DMS153 treated with DMSO at 0.1 percent for 48 hours (cell line): ENCODE measurements around the gene COL5A1.
"Not testable (repeated sequence)": the region's sequence is repeated elsewhere in the genome, so short reads cannot be mapped to it uniquely, and the experiment has no call there.

Source experiments
- DNase-seq: peaks from one replicate; lab custom pipeline; 2025; ENCODE audit not compliant: unreplicated experiment; lab: John Stamatoyannopoulos, UW

Gene COL5A1

DNA sequence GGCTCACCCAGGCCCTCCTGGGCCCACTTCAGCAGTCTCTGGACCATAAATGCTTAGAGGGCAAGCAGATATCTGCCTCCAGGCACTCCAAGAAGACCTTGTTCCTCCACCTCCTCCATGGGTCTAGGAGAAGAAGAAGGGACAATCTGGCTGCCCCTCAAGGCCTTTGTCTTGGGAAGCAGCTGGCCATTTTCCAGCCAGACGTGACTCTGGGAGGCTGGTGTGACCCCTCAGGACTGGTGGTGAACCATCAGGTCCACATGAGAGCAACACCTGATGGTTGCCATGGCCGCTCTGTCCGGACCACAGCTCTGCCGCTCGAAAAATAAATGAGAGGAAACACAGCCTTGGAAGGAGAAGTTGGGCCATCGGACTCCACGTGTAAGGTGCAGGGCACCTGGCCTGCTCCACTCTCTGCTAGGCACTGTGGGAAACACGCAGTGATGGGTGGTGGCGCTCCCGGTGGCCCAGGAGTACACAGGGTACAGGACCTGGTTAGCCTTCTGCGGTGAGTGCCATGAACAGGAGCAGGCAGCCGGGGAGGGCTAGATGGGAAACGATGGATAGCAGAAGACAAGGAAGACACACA lies 3.0 kb upstream of the COL5A1 start:
- no peak for DNase-seq

DNA sequence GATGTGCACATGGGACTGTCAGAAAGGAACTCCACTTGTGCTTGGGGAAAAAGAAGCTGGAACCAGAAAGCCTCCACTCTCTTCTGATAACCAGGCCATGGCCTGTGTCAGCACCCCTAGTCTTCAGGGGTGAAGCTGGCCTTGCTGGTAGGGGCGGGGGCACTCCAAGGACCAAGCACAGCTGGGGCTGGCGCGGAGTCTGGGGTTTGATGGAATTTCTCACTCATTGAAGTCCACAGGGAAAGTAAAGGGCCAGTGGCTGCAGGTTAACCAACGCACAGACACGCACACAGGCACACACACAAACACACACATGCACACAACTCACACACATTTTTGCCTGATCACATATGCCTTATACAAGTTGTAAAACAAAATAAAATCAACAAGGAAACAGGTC lies 1.6 kb upstream of the COL5A1 start:
- no peak for DNase-seq

DNA sequence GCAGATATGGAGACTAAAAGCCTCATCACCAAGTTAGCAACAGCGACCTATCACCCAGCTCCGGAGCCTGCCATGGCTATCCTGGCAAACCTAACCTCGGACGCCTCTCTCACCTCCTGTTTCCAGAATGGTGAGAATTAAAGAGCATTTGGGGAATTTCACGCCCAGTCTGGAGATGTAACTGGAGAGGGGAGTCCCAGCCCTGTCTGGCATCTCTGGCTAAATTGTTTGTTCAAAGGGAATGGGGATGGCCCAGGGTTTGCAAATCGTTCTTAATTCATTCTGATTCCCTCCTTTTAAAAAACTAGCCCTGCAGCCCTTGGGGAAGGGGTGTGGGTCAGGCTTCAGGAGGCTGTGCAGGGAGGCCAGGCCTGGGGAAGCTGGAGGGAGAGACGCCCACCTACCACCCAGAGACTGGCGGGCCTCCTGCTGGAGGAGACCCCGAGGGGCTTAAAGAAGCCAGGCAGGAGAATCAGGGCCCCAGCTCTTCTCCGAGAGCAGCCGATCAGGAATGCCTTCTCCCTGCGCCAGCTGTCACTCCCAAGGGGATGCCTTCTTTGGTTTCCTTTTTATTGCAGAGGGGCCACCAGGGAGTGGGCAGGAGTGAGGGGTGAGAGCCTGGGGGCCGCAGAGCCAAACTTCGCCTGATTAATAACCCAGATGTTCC lies 964 bp upstream of the COL5A1 start:
- no peak for DNase-seq

DNA sequence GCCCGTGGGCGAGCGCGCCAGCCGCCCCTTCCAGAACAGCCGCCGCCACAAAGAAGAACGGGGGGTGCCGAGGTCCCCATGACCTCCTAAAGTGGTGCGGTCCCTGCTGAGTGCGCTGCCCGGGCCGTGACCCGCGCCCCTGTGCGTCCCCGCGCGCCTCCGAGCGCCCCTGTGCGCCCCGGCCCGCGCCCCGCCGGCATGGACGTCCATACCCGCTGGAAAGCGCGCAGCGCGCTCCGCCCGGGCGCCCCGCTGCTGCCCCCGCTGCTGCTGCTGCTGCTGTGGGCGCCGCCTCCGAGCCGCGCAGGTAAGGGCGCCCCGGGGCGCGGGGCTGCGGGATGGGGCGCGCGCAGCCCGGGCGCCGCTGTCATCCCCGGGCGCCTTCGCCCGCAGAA lies 384 bp downstream of the COL5A1 start:
- DNase-seq: no peak

DNA sequence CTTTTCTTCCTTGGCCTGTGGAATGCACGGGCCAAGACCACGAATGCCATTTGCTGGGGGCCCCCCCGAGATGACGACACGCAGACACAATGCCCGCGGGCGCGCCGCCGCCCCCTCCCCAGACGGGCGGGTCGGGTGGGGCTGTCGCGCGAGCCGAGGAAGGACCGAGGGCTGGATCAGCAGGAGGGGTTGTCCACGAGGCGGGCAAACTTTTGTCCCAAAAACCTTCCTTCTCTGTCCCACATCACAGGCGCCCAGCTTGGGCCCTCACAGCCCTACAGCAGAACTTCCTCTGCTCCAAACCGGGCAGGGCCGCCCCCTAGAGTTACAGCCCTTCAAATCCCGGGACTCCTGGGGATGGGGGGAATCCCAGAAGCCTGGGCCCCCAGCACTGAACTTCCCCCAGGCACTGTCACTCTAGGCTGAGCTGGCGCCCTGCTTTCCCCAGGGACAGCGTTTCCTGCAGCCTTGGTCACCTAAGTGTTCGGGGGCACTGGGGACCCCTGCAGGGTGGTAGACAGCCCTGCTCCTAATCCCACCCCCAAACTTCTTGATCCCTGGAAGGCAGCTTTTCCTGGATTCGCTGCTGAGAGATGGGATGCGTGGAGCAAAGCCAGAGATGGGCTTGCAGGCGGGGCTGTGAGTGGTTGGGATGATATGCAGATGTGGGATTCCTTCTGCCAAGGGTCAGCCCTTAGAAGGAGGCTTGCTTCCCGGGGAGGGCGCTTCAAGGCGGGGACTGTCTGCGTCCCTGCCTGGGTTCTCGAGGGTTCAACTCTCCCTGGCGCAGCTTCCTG lies 980 bp downstream of the COL5A1 start:
- no peak for DNase-seq

DNA sequence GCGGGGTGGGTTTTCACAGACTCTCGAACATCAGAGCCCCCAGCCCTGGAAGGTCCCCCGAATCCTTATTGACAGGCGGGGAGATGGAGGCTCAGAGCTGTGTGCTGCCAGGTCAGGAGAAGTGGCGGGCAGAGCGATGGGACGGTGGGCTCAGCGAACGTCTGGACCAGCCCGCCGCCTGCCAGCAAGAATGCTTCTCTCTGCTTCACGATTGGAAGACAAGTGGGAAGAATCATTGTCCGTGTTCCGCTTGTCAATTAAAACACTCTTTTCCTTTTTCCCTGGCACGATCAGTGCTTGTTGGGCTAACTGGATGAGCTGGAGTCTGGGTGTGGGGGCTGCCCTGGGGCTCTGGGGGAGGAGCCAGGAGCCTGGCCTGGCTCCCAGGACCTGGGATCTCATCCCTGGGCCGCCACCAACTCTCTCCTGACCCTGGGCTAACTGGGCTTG lies 1.6 kb downstream of the COL5A1 start:
- no peak for DNase-seq

DNA sequence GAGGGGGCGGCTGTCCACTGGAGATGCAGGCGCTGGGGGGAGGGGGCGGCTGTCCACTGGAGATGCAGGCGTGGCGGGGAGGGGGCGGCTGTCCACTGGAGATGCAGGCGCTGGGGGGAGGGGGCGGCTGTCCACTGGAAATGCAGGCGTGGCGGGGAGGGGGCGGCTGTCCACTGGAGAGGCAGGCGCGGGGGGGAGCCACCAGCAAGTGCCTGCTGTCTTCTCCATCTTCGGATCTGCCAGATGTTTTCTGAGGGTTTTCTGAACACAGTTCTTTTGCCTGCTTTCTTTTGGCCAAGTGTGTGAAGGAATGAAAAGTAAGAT lies 2.8 kb downstream of the COL5A1 start:
- DNase-seq: not testable (repeated sequence)

DNA sequence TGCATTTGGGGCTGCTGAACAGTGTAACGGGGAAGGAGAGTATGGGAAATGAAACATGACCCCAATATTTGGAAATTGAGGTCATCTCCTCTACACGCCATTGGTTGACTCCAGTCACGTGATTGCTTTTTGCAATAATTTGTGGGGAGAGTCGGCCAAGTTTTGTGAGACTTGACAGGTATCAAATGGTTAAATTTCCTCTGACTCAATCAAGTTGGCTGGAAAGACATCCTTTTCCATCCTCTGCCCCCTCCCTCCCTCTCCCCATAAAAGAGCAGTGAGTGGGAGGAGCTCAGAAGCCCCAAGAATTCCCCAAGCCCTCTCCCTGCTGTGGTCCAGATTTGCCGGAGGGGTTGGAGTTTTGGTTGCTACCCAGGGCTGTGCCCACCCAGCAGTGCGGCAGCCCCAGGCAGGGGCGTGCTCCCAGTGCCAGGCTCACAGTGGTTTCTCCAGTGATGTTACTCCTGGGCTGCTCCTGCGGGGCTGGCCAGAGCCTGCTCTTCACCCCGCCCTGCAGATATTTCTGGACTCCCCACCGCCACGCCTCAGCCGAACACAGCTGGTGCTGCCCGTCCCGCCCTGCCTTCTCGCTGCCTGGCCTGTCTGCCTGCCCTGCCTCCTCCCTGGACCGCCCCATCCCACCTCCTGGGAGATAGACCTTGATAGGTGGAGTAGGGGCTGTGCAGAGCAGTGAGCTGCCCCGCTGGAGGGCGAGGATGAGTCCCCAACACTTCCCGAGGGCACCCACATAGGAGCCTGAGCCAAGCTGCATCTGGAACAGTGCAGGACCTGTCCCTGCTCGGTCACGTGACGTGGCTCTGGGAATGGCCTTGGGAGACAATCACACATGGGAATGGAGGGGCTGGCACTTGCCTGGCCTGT lies 3.4 kb downstream of the COL5A1 start:
- DNase-seq: no peak

DNA sequence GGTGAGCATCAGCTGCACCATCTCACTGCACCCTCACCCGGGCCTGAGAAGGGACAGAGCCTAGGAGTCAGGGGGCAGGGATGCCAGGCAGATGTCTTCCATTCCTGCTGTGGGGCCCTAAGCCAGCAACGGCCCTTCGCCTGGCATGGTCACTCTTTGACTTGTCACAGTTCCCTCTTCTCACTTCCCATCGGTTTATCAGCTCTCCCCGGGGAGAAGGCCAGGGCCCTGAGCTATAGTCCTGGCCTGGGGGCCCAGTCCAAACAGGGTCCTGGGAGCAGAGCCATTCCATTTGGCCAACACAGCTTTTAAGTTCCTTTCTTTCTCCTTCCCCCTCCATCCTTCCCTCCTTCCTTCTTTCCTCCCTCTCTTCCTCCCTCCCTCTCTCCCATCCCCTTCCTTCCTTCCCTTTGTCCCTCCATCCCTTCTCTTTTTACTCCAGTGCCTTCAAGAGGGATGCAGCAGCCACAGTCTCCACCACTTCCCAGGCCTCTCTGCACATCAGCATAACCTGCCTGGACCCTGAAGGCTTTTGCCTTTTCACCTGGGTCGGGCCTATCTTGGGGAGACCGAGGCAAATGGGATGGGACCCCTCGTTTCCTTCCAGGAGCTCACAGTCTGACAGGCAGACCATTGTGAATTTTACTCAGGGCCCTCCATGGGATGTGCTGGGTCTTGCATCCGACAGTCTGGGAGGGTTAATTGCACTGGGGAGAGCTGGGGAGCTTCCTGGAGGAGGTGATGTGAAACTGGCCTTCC lies 4.2 kb downstream of the COL5A1 start:
- DNase-seq: no peak

DNA sequence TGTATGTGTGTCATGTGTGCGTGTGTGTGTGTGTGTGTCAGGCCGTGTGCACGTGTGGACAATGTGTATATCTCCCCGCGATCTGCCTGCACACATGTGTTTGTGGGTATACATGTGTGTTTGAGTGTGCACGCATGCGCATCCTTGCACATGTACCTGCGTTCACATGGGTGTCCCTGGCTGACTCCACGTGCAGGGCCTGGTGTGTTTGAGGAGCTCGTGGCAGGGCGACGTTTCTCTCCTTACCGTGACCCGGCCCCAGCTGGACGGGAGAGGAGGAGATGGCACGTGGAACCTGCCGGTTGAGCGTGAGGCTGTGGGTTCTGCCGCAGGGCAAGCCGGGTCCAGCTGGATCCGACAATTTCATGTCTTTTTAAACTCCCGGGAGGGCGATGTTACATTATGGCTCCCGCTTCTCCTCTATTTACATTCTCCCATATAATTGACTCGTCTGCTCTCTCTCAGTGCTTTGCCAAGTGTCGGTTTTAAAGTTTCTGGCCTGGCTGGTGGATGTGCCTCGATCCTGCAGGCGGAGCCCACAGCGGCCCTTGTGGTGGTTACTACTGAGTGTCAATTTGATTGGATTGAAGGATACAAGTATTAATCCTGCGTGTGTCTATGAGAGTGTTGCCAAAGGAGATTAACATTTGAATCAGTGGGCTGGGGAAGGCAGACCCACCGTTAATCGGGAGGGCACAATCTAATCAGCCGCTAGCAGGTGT lies 5.9 kb downstream of the COL5A1 start:
- no peak for DNase-seq

DNA sequence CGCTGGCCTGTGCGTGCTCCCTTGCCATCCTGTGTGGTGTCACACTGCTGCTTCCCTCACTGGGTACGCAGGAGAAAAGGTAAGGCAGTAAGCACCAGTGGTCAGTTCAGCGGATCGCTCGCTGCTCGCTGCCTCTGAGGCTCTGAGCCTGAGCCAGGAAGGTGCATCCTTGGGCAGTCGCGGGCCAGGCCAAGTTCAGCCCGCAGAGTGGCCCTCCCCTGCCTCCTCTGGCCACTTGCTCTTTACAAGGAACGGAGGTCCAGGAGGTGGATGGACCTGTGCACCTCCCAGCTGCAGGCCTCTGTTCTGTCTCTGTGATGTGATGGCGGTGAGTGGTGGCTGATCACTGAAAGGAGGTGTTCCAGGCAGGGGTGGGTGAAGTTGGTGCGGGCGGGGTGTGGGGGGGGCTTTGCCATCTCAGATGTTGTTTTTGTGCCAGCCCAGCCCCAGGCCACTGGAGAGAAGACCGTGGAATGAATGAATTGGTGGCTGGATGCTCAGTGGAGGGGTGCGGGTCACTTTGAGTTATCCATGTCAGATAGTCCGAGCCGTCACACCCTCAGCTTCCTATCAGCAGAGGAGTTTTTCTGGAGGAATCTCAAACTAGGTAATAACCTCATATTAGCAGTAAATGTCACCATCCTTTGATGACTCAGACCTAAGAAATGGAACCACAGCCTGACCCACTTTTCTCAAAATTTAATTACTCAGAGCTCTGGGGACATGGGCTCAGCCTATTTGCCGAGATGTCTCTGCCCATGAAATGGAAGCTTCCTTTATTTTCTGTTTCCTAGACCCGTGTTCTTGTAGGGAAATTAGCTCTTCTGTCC lies 7.3 kb downstream of the COL5A1 start:
- DNase-seq: no peak

DNA sequence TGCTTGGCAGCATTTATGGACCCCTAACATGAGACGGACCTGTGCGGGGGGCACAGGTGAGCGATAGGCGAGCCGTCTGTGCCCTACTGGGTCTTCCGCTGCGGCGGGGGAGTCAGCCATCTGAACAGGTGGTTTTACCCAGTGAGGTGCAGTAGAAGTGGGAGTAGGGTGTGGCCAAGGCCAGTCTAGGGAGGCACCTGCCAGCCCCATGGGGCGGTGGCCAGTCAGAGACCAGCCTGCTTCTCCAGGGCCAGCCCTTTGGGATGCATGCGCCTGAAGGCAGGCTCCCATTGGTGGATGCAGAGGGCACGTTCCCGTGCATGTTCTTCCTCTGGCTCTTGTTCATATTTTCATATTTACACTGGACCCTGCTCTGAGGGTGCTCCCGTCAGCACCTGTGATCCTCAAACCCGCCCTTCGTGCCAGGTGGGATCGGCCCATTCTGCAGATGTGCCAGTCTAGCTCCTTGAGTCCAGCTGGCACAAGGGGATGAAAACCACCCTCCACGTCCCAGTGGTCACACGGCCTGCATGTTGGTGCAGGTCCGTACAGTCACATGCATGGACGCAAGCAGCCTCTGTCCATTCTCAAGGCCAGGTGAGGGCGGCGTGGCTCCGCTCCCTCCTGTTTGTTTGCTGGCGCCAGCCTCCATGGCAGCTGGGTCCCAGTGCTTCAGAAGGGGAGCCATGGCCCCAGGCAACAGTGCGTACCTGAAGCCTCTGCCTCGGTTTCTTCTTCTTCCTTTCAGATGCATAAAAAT lies 9.0 kb downstream of the COL5A1 start:
- DNase-seq: no peak

DNA sequence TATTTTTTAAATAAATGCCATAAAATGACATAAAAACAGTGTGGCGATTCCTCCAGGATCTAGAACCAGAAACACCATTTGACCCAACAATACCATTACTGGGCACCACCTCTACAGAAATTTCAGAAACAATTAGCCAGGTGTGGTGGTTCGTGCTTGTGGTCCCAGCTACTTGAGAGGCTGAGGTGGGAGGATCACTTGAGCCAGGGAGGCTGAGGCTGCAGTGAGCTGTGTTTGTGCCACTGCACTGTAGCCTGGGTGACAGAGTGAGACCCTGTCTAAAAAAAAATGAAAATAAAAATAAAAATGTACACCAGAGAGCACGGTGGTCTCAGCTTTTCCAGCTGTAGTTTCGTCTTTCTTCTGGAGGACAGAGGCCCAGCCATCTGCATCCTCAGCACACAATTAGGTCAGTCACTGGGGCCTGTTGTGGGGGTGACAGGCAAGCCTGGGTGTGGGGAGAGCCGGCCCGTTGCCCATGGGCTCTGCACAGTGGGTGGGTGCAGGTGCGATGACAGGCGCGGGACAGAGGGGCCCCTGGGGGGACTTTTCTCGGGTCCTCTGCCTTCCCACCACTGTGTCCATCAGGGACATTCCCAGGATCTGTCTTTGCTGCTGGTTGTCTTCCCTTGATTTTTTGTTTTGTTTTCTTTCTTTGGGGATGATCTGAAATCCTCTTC lies 9.8 kb downstream of the COL5A1 start:
- no peak for DNase-seq

DNA sequence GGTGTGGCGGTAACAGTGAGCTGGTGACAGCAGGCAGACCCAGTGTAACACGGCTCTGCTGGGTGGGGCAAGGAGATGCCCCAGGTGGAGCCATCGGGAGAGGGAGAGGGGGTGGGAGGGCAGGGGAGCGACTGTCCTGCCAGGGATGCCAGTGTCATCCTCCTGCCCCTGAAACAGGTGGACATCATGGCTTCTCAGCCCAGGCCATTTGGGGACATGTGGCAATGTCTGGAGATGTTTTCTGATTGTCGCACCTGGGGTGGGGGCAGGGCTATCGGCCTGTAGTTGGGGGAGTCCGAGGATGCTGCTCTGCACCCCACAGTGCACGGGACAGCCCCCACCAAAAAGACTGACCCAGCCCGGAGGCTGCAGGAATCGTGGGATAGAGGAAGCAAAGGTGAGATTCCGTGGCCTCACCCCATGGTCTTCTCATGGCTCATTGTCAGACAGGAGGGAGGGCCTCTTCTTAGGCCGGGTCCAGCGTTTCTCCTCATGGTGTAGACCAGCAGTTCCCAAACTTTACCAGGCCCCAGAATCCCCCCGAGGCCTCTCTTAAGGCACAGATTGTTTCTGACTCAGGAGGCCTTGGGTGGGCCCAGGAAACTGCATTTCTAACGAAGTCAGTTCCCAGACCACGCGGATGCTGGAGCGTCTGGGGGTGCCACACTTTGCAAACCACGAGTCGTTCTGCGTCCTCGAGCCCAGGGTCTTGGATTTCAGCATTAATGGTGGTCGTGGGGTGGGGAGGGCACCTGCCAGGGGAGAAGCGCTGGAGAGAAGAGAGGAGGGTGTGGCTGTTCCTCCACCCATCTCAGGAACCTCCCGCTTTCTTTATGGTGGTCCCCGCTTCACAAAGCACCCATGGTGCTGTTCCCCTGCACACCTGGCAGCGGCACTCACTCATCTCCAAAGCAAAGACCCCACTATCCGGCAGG lies 11.0 kb downstream of the COL5A1 start:
- DNase-seq: no peak

DNA sequence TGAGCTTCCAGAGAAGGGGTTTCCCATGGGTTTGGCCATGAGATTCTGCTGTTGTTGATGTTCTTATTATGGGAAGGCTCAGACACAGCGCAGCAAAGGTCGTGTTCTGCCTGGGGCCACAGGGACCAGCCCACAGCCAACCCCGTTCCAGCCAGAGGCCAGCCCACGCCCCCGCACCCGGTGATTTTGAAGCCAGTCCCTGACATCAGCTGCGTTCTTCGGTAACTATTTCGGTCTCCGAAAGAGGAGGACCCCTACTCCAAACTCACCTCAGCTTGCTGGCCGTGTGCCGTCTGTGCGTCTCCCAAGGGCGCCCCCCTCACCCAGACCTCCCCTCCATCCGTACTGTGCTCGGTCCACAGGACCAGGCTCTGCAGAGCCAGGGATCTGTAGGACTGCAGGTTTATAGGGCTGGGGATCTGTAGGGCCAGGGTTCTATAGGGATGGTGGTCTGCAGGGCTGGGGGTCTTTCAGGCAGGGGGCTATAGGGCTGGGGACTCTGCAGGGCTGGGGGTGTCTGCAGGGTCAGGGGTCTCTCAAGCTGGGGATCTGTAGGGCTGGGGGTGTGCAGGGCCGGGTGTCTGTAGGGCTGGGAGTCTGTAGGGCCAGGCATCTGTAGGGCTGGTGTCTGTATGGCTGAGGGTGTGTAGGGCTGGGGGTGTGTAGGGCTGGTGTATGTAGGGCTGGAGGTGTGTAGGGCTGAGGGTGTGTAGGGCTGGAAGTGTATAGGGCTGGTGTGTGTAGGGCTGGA lies 11.8 kb downstream of the COL5A1 start:
- DNase-seq: no peak

DNA sequence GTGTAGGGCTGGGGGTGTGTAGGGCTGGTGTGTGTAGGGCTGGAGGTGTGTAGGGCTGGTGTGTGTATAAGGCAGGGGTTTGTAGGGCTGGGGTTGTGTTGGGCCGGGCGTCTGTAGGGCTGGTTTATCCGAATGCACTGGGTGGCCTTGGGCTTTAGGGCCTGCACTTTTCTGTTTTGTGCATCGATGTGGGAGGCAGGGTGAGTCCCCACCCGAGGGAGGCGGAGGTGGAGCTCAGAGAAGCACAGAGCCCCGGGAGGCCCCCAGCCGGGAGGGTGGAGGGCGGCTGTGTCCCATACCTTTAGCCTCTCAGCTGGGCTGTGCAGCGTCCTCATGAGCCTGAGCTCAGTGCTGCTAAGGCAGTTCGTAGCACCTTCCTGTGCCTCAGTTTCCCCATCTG lies 13.5 kb downstream of the COL5A1 start:
- DNase-seq: no peak
